22Rv1 (cell line): ENCODE results near the gene COQ9.
A peak's percentile ranks its signal among the peaks of the same experiment; 100 is the strongest.

ENCODE experiments used
- H3K27ac ChIP-seq: fragments of 450-650 bp; 2 replicates; pipeline ENCODE4 v1.5.1; 2017
- ZFX ChIP-seq: fragments of 450-650 bp; IDR thresholded peaks from 2 replicates; pipeline ENCODE4 v1.6.1; 2017; ENCODE audit warnings: antibody characterized with exemption, borderline replicate concordance
- TF ChIP-seq, protein P1 (sequence below): fragments of 450-650 bp; IDR thresholded peaks from 2 replicates; pipeline ENCODE4 v1.5.1; 2017; ENCODE audit warnings: mild to moderate bottlenecking

COQ9 gene

DNA sequence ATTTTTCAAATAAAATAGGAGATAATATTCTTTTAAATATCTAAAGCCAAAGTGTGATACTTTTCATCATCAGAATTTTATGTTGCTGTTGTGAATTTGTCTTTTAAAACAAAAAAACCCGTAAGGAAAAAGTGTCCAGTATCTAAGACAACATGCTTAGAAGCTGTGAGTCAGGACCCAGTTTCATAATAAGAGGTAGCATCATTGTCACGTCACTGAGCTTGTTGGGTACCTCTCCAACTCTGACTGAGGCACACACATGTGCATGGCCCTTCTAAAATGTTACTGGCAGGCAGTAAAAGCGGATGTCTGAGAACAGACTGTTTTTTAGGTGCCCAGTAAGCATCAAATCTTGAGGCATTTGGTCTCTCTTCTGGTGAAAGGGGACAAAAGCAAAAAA is 2.6 kb upstream of the COQ9 start:
- TF ChIP-seq, protein P1, sequence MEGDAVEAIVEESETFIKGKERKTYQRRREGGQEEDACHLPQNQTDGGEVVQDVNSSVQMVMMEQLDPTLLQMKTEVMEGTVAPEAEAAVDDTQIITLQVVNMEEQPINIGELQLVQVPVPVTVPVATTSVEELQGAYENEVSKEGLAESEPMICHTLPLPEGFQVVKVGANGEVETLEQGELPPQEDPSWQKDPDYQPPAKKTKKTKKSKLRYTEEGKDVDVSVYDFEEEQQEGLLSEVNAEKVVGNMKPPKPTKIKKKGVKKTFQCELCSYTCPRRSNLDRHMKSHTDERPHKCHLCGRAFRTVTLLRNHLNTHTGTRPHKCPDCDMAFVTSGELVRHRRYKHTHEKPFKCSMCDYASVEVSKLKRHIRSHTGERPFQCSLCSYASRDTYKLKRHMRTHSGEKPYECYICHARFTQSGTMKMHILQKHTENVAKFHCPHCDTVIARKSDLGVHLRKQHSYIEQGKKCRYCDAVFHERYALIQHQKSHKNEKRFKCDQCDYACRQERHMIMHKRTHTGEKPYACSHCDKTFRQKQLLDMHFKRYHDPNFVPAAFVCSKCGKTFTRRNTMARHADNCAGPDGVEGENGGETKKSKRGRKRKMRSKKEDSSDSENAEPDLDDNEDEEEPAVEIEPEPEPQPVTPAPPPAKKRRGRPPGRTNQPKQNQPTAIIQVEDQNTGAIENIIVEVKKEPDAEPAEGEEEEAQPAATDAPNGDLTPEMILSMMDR, result no peak
- no peak for TF ChIP-seq ZFX
- no peak overlapping the region for H3K27ac ChIP-seq

DNA sequence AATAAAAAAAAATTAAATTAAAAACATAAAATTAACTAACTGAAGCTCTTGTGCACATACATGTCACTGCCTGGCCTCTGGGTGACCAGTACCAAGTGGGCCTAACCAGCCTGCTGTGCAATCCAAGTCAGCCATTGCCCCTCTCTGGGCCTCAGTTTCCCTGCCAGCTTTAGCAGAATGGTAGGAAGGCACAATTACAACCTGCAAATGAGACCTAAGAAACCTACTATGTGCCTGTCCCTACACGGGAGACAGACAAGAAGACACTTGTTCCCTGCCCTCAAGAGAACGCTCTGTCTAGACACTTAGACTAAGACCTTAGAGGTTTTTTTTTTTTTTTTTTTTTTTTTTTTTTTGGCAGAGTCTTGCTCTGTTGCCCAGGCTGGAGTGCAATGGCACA is 1.8 kb upstream of the COQ9 start:
- H3K27ac ChIP-seq, result no peak overlapping the region
- TF ChIP-seq ZFX, result no peak
- TF ChIP-seq, protein P1, result no peak

DNA sequence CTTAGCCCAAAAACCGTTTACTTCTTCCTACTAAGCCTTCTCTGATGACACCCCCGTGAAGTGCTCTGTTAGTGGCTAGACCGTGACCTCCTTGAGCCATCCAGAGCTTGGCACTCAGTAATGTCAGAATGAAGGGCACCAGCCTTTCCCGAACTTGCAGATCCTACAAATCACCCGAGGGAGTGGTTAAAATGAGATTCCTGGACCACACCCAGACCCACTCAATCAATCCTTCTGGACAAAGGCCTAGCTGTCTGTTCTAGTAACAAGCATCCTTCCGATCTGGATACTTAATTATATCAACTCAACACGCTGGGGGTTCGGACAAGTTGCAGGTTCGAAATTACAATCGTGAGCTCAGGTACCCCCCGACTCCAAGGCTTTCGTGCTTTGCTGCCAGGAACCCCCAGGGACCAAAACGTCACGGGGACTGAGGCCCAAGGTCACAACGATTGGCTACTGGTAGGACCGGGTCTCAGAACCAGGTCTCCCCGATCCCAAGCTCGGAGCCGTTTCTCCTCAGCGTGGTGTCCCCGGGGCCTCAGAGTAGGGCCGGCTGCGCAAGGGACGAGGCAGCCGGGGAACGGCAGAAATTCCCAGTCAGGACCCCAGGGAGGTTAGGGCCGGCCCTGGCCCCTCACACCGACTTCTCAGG is 621 bp upstream of the COQ9 start:
- no peak for TF ChIP-seq ZFX
- TF ChIP-seq, protein P1, result no peak
- H3K27ac ChIP-seq, result peak overlapping the region; percentile 80

- TF ChIP-seq, protein P1, result no peak
- no peak for TF ChIP-seq ZFX
Observed at GRCh38 chr16:57452021-57452420, 4.7 kb downstream of the COQ9 start.

GRCh38 chr16:57462209-57462977 is 15.1 kb downstream of the COQ9 start, which contains the start of gene POLR2C:
TSS of gene POLR2C (plus strand) at chr16:57462679. CDS start at chr16:57462725, 46 bp downstream.
- TF ChIP-seq, protein P1, result peak; percentile 95
- no peak for TF ChIP-seq ZFX
- H3K27ac ChIP-seq, result peak within 1 kb of the TSS; percentile 64

More at GRCh38 chr16:57452021-57452420, 4.7 kb downstream of the COQ9 start:
- H3K27ac ChIP-seq, result no peak overlapping the region

GRCh38 chr16:57462978-57463362 is 15.7 kb downstream of the COQ9 start:
- TF ChIP-seq ZFX, result no peak
- TF ChIP-seq, protein P1, result no peak
- H3K27ac ChIP-seq, result peak overlapping the region; percentile 64

- no peak overlapping the region for H3K27ac ChIP-seq
- TF ChIP-seq ZFX, result no peak
- TF ChIP-seq, protein P1, result no peak
Observed at GRCh38 chr16:57464523-57464922, 17.2 kb downstream of the COQ9 start.
